HG02759 (cell line): ENCODE results near the gene CETN1.

ENCODE experiments used
- ATAC-seq: cut with Tn5 transposase; IDR thresholded peaks from one replicate; pipeline ENCODE4 v1.9.1; 2021; ENCODE audit warnings: mild to moderate bottlenecking, moderate library complexity; ENCODE audit not compliant: unreplicated experiment

The CETN1 gene

DNA sequence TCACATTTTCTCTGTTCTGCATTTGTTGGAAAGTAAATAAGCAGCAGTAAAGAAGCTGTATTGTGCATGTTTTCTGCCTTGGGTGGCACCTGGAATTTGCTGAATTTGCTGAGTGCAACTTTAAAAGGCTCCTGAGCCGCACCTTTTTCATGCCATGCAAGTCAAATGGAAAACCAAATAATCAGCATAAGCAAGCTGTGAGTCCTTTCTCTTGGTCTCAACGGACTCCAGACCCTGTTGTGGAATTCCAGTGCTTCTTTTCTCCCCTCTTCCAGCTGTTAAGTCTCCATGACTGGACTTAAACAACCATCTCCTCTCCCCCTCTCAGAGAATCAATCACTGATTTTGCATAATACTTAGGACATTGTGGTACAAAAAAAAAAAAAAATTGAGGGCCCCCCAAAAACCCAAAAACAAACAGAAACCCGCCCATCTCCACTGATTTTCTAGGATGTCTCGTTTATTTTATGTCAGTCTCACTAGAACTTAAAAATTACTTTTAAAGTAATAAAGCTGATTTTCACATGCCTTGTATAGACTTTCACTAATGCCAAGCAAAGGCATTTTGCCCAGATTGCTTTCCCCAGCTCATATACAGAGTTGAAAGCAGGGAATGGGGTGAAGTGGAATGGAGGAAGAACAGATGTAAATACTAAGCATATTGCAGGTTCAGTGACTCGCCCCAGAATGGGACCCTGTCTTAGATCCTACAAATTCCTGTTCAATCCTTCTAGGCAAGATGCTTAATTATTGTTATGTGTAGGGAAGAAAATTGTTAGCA is 5.1 kb upstream of the CETN1 start:
- ATAC-seq, result no peak

DNA sequence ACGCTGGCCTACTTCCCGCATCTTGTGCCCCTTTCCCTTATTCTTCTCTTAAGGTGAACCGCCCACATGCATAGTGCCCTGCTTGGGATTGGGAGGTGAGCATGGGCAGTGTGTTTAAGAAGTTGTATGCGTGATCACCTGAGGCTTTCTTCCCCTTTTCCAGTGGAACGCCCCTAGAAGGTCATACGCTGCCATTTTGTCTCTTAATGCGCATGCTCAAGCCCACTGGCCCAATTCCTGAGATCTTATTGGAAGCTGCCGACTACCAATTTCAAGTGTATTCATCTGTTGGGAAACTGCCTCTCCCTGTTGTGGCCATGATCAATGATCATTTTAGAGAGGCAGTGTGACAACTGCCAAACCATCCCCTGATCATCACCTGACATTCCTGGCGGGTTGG is 3.3 kb upstream of the CETN1 start:
- ATAC-seq, result no peak

- ATAC-seq, result no peak
Observed at GRCh38 chr18:577643-578375, 2.4 kb upstream of the CETN1 start.

- ATAC-seq, result no peak
Observed at GRCh38 chr18:579238-579637, 942 bp upstream of the CETN1 start.

- ATAC-seq, result no peak
Observed at GRCh38 chr18:581096-581495, 916 bp downstream of the CETN1 start.

DNA sequence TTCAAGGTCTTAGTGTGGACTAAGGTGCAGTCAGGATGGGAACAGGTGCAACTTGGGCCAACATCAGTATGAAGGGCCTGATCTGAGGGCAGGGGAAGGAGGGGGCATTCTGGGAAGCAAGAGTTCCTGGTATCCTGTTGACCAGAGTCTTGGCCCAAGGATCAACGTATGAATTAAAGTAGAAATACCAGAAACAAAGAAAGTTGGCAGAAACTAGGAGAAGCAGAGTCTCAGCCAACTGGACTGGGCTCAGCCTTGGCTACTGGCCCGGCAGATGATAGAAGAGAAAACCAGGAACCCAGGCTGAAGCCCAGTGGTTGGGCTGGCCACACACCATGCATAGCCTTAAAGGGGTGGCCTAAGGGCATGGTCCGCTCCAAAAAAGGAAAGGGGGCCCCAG is 2.3 kb downstream of the CETN1 start:
- ATAC-seq, result no peak

DNA sequence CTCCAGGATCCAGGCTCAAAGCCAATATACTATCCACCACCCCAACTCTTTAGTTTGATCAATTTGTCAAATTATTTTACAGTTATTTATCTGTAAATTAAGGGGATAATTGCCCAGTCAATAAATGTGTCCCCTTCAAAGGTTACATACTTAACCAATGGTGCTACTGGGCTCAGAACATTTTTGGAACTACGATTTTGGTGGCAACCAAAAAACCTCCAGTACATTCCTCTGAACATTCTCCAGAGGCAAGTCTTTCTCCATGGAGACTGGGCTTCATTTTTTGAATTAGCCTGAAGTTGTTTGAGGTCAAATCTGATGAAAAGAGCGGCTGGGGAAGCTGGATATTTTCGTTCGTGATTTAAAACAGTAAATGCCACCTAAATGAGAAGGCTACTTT is 14.9 kb downstream of the CETN1 start:
- no peak for ATAC-seq

DNA sequence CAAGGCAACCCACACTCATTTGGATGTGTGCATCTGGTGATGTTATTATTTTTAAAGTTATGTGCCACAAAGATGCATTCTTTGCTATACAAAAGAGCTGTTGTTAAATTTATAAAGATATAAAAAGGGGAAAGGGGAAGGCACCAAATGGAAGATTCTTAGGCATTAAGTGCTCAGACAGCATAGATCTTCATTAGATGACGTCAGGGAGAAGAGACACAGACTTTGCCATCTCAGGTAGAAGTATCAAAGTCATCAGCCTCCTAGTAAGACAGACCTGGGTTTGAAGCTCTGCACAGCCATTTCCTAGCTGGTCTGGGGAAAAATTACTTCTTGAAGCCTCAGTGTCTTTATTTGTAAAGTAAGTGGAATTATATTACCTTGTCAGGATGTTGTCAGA is 15.4 kb downstream of the CETN1 start:
- ATAC-seq, result no peak

GRCh38 chr18:596288-596881 is 16.2 kb downstream of the CETN1 start:
- ATAC-seq, result peak; percentile 63

DNA sequence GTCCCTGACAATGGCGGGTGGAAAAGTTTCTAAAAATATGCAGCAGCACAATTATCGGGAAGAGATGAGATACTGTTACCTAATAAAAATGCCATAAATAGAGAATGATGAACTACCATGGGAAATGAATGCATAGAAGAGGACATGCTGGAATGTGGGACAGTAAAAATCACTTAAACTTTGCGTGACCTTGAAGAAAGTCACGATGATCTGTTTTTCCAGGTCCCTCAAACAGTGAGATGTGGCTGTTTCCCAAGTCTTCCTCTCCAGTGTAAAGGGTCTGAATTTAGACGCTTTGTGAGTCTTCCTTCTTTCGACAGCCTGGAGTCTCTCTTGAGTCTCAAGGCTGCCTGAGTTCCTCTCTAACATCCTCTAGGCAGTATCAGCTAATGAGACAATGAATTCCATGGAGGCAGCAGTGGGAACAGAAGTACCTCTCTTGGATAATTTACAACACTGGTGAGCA is 18.0 kb downstream of the CETN1 start:
- ATAC-seq, result no peak

DNA sequence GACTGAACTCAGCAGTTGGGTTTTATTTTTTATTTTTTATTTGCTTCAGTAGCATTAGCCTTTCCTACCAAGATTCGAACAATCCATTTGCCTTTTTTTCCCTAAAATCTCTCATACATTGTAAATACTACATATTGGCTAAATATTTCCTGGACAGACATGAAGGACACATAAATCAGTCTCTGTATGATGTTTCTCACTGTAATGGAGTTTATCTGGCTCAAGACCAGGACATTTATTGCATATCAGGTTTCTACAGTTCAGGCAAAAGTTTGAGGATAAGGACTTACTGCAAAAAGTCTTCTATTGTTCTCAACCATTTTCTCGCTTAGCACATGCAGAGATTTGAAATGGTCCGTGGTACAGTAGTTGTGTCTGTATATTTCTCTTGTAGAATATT is 19.9 kb downstream of the CETN1 start:
- ATAC-seq, result no peak

DNA sequence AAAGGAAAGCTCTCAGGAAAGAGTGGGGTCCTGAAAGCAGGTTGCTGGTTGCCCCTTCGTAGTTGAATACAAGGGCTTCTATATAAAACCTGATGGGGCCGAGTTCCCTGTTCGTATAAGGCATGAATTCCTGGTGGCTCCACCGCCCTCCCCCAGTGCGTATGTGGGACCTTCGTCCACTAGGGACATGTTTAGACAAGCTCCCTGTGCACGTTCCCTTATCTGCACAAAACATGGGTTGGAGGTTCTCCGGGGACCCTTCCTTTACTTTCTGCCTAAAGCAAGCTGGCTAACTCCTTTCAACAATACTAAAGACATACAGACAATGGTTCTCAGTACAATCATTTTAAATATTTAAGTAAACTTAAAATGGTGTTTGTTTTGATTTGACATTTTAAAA is 24.6 kb downstream of the CETN1 start:
- ATAC-seq, result no peak

GRCh38 chr18:607930-608329 is 27.8 kb downstream of the CETN1 start:
- peak; percentile 59 for ATAC-seq

- ATAC-seq, result no peak
Observed at GRCh38 chr18:610214-610928, 30.2 kb downstream of the CETN1 start.

GRCh38 chr18:612156-612555 is 32.0 kb downstream of the CETN1 start:
- ATAC-seq, result no peak

GRCh38 chr18:614193-614592 is 34.0 kb downstream of the CETN1 start:
- no peak for ATAC-seq

GRCh38 chr18:615092-615521 is 34.9 kb downstream of the CETN1 start:
- no peak for ATAC-seq

- ATAC-seq, result no peak
Observed at GRCh38 chr18:615773-616172, 35.6 kb downstream of the CETN1 start.

DNA sequence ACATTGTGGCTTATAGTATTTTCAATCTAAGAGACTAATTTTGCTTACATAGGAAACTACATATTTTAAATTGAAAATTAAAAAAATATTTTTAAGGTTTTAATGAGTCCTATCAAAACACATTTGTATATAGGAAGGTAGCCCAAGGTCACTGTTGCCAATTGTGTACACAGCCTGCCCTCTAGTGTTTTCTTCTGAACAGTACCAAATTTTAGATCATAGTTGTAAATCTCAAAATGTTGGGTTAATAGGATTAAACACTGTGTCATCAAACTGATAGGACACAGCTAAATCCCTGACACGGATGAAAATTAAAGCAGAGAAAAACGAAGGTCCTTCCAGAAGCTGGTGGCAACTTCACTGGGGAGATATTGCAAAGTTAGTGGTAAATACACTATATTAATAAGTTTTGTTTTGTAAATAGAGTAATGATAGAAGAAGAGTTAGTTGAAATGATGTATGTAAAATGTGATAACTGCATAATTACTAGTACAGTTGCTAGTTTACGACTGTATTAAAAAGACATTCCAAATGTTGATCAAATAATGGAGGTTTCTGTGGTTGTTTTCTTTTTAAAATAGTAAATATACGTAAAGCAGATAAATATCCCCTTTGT is 36.3 kb downstream of the CETN1 start:
- no peak for ATAC-seq

DNA sequence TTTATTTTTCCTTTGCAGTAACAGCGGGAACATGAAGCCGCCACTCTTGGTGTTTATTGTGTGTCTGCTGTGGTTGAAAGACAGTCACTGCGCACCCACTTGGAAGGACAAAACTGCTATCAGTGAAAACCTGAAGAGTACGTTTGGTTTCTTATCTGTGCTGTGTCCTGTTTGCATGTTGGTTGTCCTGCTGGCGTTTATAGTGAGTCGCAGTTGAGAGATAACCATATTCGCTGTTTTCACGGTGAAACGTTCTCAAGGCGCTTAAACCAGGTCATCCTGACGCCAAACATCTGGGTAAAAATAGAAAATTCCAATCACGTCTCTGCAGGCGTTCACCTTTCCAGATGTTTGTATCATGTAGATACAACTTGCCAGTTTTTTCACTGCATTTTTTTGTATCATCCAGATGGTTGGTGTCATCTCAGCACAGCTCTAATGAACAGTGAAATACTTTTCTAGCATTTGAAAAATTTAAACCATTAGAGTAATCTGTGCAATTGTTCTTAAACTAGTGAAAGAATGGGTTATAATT is 37.9 kb downstream of the CETN1 start:
- ATAC-seq, result no peak

- no peak for ATAC-seq
Observed at GRCh38 chr18:618618-619017, 38.4 kb downstream of the CETN1 start.
